ENCODE data around the gene KPNA1. TPM values are rescaled to one million over a fixed set of nuclear protein-coding genes. Genes with fewer than 3 reads are reported as not detected.

Gene KPNA1
- total RNA-seq, 1 experiment from 2014 or later: 118 TPM

DNA sequence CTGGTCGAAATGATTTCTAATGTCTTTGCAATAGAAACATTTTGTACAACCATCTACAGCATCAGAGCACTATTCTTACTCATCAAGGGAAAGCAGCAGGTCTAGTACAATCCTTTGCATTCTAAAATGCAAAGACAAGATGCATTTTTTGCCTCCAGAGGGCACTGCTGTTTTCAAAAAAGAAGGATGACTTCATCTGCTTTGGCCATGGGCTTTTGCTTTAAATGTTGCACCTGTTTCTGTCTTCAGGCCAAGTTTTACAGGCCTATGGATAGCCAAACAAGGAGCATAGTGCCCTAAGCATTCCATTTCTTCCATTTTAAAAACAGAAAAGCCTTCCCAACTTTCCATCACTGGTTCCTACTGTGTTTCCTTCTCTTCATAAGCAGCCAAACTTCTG, 45.9 kb upstream of the KPNA1 start:
- H3K9me3 ChIP-seq (ENCODE audit: control insufficient read depth, insufficient read depth, low read depth, low read length): no peaks in the 10 kb centered on the region
- H3K27ac ChIP-seq (ENCODE audit: low read length): no peak overlapping the region
- H3K4me3 ChIP-seq (ENCODE audit: low read depth in 2 of 2, low read length in 2 of 2): no peak overlapping the region
- no peaks in the 10 kb centered on the region for H3K27me3 ChIP-seq (ENCODE audit: control insufficient read depth, insufficient read depth, low read length)
- DNase-seq (ENCODE audit: low read depth, low spot score) (peak; percentile 62), ATAC-seq (peak; percentile 44)
- no peaks in the 10 kb centered on the region for H3K36me3 ChIP-seq (ENCODE audit: control insufficient read depth, insufficient read depth, low read length)
- in situ Hi-C loops (cut with HindIII; ENCODE audit: low pct_unique_long_range_greater_than_20kb, low sequenced_read_pairs): no loop called here
- peaks cover 3% of the 10 kb centered on the region; the same call in 1 of the 2 replicates for H3K4me1 ChIP-seq (ENCODE audit: control insufficient read depth, insufficient read depth, low read length)
- intact Hi-C loops (cut with micrococcal nuclease; ENCODE audit: unreplicated experiment): loop anchor here (1.0 kb wide), 1 partner anchor 119 kb away; no protein-coding TSS in a partner anchor
- BruUV-seq (replicated peaks): no TSS peak
- CTCF ChIA-PET: no interaction called here
- POLR2A ChIA-PET: no interaction called here
- TF ChIP-seq, protein P1, sequence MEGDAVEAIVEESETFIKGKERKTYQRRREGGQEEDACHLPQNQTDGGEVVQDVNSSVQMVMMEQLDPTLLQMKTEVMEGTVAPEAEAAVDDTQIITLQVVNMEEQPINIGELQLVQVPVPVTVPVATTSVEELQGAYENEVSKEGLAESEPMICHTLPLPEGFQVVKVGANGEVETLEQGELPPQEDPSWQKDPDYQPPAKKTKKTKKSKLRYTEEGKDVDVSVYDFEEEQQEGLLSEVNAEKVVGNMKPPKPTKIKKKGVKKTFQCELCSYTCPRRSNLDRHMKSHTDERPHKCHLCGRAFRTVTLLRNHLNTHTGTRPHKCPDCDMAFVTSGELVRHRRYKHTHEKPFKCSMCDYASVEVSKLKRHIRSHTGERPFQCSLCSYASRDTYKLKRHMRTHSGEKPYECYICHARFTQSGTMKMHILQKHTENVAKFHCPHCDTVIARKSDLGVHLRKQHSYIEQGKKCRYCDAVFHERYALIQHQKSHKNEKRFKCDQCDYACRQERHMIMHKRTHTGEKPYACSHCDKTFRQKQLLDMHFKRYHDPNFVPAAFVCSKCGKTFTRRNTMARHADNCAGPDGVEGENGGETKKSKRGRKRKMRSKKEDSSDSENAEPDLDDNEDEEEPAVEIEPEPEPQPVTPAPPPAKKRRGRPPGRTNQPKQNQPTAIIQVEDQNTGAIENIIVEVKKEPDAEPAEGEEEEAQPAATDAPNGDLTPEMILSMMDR (IDR thresholded peaks at IDR 0.05): peak; percentile 80
- no peak for TF ChIP-seq POLR2AphosphoS5 (IDR thresholded peaks at IDR 0.05; ENCODE audit: low read depth, low read length)

DNA sequence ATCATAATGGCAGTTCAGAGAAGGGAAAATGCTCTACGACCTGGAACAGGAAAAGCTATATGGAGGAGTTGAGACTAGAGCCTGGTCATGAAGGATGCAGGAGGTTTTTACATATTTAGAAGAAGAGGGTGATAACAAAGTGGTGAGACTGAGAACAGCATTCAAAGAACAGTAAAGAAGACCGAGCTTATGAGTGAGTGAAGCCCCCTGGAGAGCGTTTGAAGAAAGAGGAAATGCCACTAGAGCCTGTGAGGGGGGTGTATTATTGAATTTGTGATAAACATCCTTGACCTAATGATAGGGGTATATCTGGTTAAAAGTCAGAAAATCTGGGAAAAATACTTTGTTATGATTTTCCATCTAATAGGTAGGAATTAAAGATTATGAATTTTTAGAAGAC, 45.2 kb upstream of the KPNA1 start:
- POLR2A ChIA-PET: no interaction called here
- H3K27me3 ChIP-seq (ENCODE audit: control insufficient read depth, insufficient read depth, low read length): no peaks in the 10 kb centered on the region
- peaks cover 3% of the 10 kb centered on the region; the same call in 1 of the 2 replicates for H3K4me1 ChIP-seq (ENCODE audit: control insufficient read depth, insufficient read depth, low read length)
- H3K27ac ChIP-seq (ENCODE audit: low read length): no peak overlapping the region
- BruUV-seq (replicated peaks): no TSS peak
- no peak overlapping the region for H3K4me3 ChIP-seq (ENCODE audit: low read depth in 2 of 2, low read length in 2 of 2)
- CTCF ChIA-PET: no interaction called here
- ATAC-seq (no peak), DNase-seq (ENCODE audit: low read depth, low spot score) (no peak)
- in situ Hi-C loops (cut with HindIII; ENCODE audit: low pct_unique_long_range_greater_than_20kb, low sequenced_read_pairs) (no loop called here), intact Hi-C loops (cut with micrococcal nuclease; ENCODE audit: unreplicated experiment) (loop anchor here (1.0 kb wide), 1 partner anchor 119 kb away; no protein-coding TSS in a partner anchor)
- TF ChIP-seq, protein P2, sequence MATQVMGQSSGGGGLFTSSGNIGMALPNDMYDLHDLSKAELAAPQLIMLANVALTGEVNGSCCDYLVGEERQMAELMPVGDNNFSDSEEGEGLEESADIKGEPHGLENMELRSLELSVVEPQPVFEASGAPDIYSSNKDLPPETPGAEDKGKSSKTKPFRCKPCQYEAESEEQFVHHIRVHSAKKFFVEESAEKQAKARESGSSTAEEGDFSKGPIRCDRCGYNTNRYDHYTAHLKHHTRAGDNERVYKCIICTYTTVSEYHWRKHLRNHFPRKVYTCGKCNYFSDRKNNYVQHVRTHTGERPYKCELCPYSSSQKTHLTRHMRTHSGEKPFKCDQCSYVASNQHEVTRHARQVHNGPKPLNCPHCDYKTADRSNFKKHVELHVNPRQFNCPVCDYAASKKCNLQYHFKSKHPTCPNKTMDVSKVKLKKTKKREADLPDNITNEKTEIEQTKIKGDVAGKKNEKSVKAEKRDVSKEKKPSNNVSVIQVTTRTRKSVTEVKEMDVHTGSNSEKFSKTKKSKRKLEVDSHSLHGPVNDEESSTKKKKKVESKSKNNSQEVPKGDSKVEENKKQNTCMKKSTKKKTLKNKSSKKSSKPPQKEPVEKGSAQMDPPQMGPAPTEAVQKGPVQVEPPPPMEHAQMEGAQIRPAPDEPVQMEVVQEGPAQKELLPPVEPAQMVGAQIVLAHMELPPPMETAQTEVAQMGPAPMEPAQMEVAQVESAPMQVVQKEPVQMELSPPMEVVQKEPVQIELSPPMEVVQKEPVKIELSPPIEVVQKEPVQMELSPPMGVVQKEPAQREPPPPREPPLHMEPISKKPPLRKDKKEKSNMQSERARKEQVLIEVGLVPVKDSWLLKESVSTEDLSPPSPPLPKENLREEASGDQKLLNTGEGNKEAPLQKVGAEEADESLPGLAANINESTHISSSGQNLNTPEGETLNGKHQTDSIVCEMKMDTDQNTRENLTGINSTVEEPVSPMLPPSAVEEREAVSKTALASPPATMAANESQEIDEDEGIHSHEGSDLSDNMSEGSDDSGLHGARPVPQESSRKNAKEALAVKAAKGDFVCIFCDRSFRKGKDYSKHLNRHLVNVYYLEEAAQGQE (IDR thresholded peaks at IDR 0.05; ENCODE audit: insufficient read depth in 1 of 2, low read depth in 2 of 2, low read length in 1 of 2): no peak
- TF ChIP-seq TCF7L2 (IDR thresholded peaks at IDR 0.05; ENCODE audit: low read depth, low read length): no peak
- TF ChIP-seq SIN3A (IDR thresholded peaks at IDR 0.05; ENCODE audit: borderline replicate concordance, insufficient read depth, low read depth, low read length): no peak
- no peak for TF ChIP-seq POLR2AphosphoS5 (IDR thresholded peaks at IDR 0.05; ENCODE audit: low read depth, low read length)
- TF ChIP-seq, protein P1 (IDR thresholded peaks at IDR 0.05): no peak
- H3K9me3 ChIP-seq (ENCODE audit: control insufficient read depth, insufficient read depth, low read depth, low read length): no peaks in the 10 kb centered on the region
- no peaks in the 10 kb centered on the region for H3K36me3 ChIP-seq (ENCODE audit: control insufficient read depth, insufficient read depth, low read length)

Data from Panc1 (cell line).